ENCODE data around the gene FAM184A.

DNA sequence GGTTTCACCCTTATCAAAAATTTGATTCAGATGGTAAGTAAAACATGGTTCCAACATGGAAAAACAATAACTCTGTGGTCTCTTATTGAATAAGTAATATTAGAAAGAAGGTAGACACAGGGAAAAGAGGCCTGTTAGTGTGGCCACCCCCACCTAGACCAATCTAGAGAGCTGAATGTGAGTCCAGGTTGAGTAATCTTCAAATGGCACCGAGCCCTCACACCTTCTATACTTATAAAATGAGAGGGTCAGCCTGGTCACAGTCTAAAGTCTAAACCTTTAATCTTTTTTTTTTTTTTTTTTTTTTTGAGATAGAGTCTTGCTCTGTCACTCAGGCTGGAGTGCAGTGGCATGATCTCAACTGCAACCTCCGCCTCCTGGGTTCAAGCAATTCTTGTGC is 6.9 kb downstream of the FAM184A start:
- TF ChIP-seq CTCF (IDR thresholded peaks at IDR 0.05) (no peak), POLR2A (IDR thresholded peaks at IDR 0.05) (no peak)
